GM12878 (cell line): ENCODE results near the gene PRDM16. TPM values are rescaled to one million over a fixed set of nuclear protein-coding genes. Genes with fewer than 3 reads are reported as not detected.

Experiments used
- ATAC-seq: fragments of 200-7000 bp; cut with Tn5 transposase; 3 replicates; pipeline ENCODE4 v1.9.1; 2020; ENCODE audit warnings: mild to moderate bottlenecking, moderate library complexity
- BruUV-seq: library from RNA; stranded (reverse); fragments of 400-500 nt; replicated peaks from 2 replicates; lab custom pipeline; 2021; lab: Mats Ljungman, UMichigan
- CTCF ChIA-PET: fragments of 300-600 bp; sonication (Branson Sonifier 250); formaldehyde crosslinking; extraction: SDS; loops from one replicate; lab custom pipeline; 2021; ENCODE audit warnings: inconsistent platforms; lab: Yijun Ruan, JAX
- POLR2A ChIA-PET: fragments of 350-600 bp; formaldehyde crosslinking; extraction: SDS; loops from one replicate; lab custom pipeline; 2021; ENCODE audit warnings: inconsistent platforms; lab: Charles Lee
- RAD21 ChIA-PET: fragments of 300-600 bp; sonication (Branson Sonifier 250); formaldehyde crosslinking; loops from one replicate; lab custom pipeline; 2023; ENCODE audit warnings: antibody characterized with exemption; ENCODE audit not compliant: unreplicated experiment; lab: Charles Lee
- SMC1A ChIA-PET: fragments of 300-600 bp; sonication (Branson Sonifier 250); formaldehyde crosslinking; loops from one replicate; lab custom pipeline; 2023; ENCODE audit not compliant: unreplicated experiment, uncharacterized antibody; lab: Charles Lee
- DNase-seq: peaks from one replicate; pipeline ENCODE4 v3.0.0-alpha.2; 2011; ENCODE audit warnings: low read depth, low spot score
- FAIRE-seq: peaks from 3 replicates; lab custom pipeline; 2011; peaks lifted over from hg19 to GRCh38; lab: Jason Lieb, UNC
- H2AFZ ChIP-seq: 2 replicates; pipeline ENCODE4 v1.6.0; 2011; ENCODE audit warnings: low read depth, low read length, control low read depth; ENCODE audit not compliant: control insufficient read depth
- H3K27ac ChIP-seq: 2 replicates; pipeline ENCODE4 v1.5.1; 2011; ENCODE audit warnings: control low read depth; ENCODE audit not compliant: control insufficient read depth, insufficient read depth
- H3K27me3 ChIP-seq, 2 experiments: replicated peaks in 1 of 2; 2 replicates each; pipeline versions ENCODE4 v1.6.0 to v1.6.1; 2011; ENCODE audit warnings: low read length in 1 of 2; ENCODE audit not compliant: control insufficient read depth in 2 of 2, insufficient read depth in 2 of 2
- H3K36me3 ChIP-seq, 2 experiments: 2 replicates each; pipeline ENCODE4 v1.5.1; 2011; ENCODE audit warnings: low read length in 1 of 2; ENCODE audit not compliant: control insufficient read depth in 2 of 2, insufficient read depth in 2 of 2
- H3K4me1 ChIP-seq: 2 replicates; pipeline ENCODE4 v1.6.1; 2011; ENCODE audit warnings: mild to moderate bottlenecking, low read length, moderate library complexity, mixed read lengths; ENCODE audit not compliant: control insufficient read depth, insufficient read depth
- H3K4me2 ChIP-seq: 2 replicates; pipeline ENCODE4 v1.6.0; 2011; ENCODE audit warnings: control low read depth; ENCODE audit not compliant: control insufficient read depth, insufficient read depth
- H3K4me3 ChIP-seq: fragments of 200-600 bp; sonication (generic); 2 replicates; pipeline ENCODE4 v1.5.1; 2016
- H3K79me2 ChIP-seq: 2 replicates; pipeline ENCODE4 v1.6.0; 2011; ENCODE audit warnings: low read length; ENCODE audit not compliant: control insufficient read depth, insufficient read depth
- H3K9ac ChIP-seq: 2 replicates; pipeline ENCODE4 v1.8.0; 2011; ENCODE audit warnings: low read length, control low read depth, mixed read lengths; ENCODE audit not compliant: control insufficient read depth, insufficient read depth
- H3K9me3 ChIP-seq: replicated peaks from 3 replicates; pipeline ENCODE4 v1.5.1; 2011; ENCODE audit warnings: mild to moderate bottlenecking, low read length; ENCODE audit not compliant: control insufficient read depth, insufficient read depth
- H4K20me1 ChIP-seq: 2 replicates; pipeline ENCODE4 v1.6.0; 2011; ENCODE audit not compliant: control insufficient read depth, insufficient read depth
- BCL3 ChIP-seq: IDR thresholded peaks from 2 replicates; pipeline ENCODE4 v1.6.1; 2011; ENCODE audit warnings: borderline replicate concordance, low read depth, mild to moderate bottlenecking, moderate library complexity, low read length; ENCODE audit not compliant: insufficient read depth, poor library complexity, severe bottlenecking
- CEBPZ ChIP-seq: fragments of 150-350 bp; IDR thresholded peaks from 2 replicates; pipeline ENCODE4 v1.6.1; 2016; ENCODE audit warnings: low read depth, low read length
- CUX1 ChIP-seq: IDR thresholded peaks from 2 replicates; pipeline ENCODE4 v1.6.1; 2012; ENCODE audit warnings: improper control_type of control experiment, low read depth, low read length; ENCODE audit not compliant: insufficient replicate concordance
- EGR1 ChIP-seq, 2 experiments: IDR thresholded peaks; 1 replicate in 1 of 2; 2 replicates in 1 of 2; pipeline ENCODE4 v1.6.1; 2011 to 2012; ENCODE audit warnings: low read depth in 2 of 2, low read length in 2 of 2, borderline replicate concordance in 1 of 2, mild to moderate bottlenecking in 1 of 2, moderate library complexity in 1 of 2
- HCFC1 ChIP-seq: fragments of 150-350 bp; IDR thresholded peaks from 2 replicates; pipeline ENCODE4 v1.6.1; 2014; ENCODE audit warnings: low read length
- MTA3 ChIP-seq: IDR thresholded peaks from 2 replicates; pipeline ENCODE4 v1.6.1; 2012; ENCODE audit warnings: low read length, inconsistent platforms, borderline replicate concordance
- NR2C2 ChIP-seq: IDR thresholded peaks from 2 replicates; pipeline ENCODE4 v1.6.1; 2011; ENCODE audit warnings: borderline replicate concordance, low read depth; ENCODE audit not compliant: control insufficient read depth, insufficient read length
- PAX5 ChIP-seq: IDR thresholded peaks from 2 replicates; pipeline ENCODE4 v1.6.1; 2011; ENCODE audit warnings: low read depth, low read length, borderline replicate concordance
- ZNF217 ChIP-seq: fragments of 450-650 bp; IDR thresholded peaks from 2 replicates; pipeline ENCODE4 v1.6.1; 2017; ENCODE audit warnings: antibody characterized with exemption, mild to moderate bottlenecking
- WGBS: methylation state at CpG from one replicate; pipeline ENCODE4 v1.1.6; 2016; ENCODE audit warnings: low lambda C conversion rate; ENCODE audit not compliant: insufficient replicate concordance, insufficient coverage; ENCODE audit errors: missing lambda C conversion rate; 5-methylcytosine and 5-hydroxymethylcytosine counted together
- in situ Hi-C: fragments of 300-500 bp; cut with MboI; formaldehyde crosslinking; loops from 9 replicates; pipeline ENCODE4 v1.14.3; 2018; ENCODE audit warnings: mixed read lengths
- intact Hi-C: fragments of 100-400 bp; cut with micrococcal nuclease; formaldehyde crosslinking; loops from one replicate; pipeline ENCODE4 v1.14.2; 2022; ENCODE audit not compliant: unreplicated experiment
- polyA plus RNA-seq, 11 experiments: library from polyadenylated mRNA; depleted of rRNA in 4 of 11; unstranded in 6 of 11; stranded (reverse) in 5 of 11; fragments of >200 nt; fragmentation: Nextera tagmentation in 4 of 11; fragmentation: Illumina TruSeq in 1 of 11; extraction: Ambion mirVana in 4 of 11; extraction: Trizol in 1 of 11; gene quantifications; 1 replicate in 1 of 11; 2 replicates in 10 of 11; pipeline versions ENCODE4 v1.2.1 to v1.2.3, GENCODE V29; 2011 to 2016; ENCODE audit warnings: inconsistent platforms in 2 of 11, missing spikeins in 2 of 11, low read depth in 1 of 11
- total RNA-seq, 4 experiments: library from RNA; depleted of rRNA in 3 of 4; stranded (reverse); fragments of >200 nt in 3 of 4; fragmentation: Illumina TruSeq in 1 of 4; extraction: Trizol in 1 of 4; gene quantifications; 2 replicates each; pipeline versions ENCODE4 v1.2.1 to v1.2.3, GENCODE V29; 2013 to 2021

PRDM16 gene
- total and polyA plus RNA-seq, 10 of the 15 experiments (the other 5 are each of a cell fraction or from before 2014, with no cell fraction given) = 0.03 TPM; not detected in 9

GRCh38 chr1:3166206-3166918 lies 97.4 kb downstream of the PRDM16 start (continued):
- TF ChIP-seq ZNF217 (no peak), MTA3 (no peak), BCL3 (no peak), CEBPZ (no peak)

- Histone ChIP-seq H3K4me3 (no peak overlapping the region), H3K9me3 (no peaks in the 10 kb centered on the region; the same call in 2 of the 3 replicates), H3K79me2 (no peaks in the 10 kb centered on the region), H3K4me2 (no peak overlapping the region), H3K27ac (no peak overlapping the region), H2AFZ (no peak overlapping the region), H3K27me3 (no peaks in the 10 kb centered on the region), H3K9ac (no peak overlapping the region), H3K4me1 (no peaks in the 10 kb centered on the region), H3K36me3 (no peaks in the 10 kb centered on the region), H4K20me1 (no peaks in the 10 kb centered on the region)
- intact Hi-C loops (no loop called here), in situ Hi-C loops (no loop called here)
- WGBS = 86% methylated on average over 12 of the region's 14 CpGs
- ChIA-PET SMC1A (no interaction called here), RAD21 (no interaction called here), POLR2A (no interaction called here), CTCF (no interaction called here)
- no peak for ATAC-seq
- no peak for TF ChIP-seq CUX1
- TF ChIP-seq HCFC1 = no peak
- TF ChIP-seq EGR1 (IDR thresholded peaks at IDR 0.05; ENCODE audit: borderline replicate concordance in 1 of 2, low read depth in 2 of 2, low read length in 2 of 2) = no peak
- no peak for TF ChIP-seq PAX5
- TF ChIP-seq NR2C2 = no peak
- no peak for DNase-seq
- BruUV-seq = no TSS peak
- FAIRE-seq = no peak
Observed at GRCh38 chr1:3167255-3167654, 98.3 kb downstream of the PRDM16 start.
